H9 (cell line): ENCODE measurements around the gene ENTREP3. TPM values are rescaled to one million over a fixed set of nuclear protein-coding genes. Genes with fewer than 3 reads are reported as not detected.

ENCODE experiments used
- DNase-seq: peaks from one replicate; pipeline ENCODE4 v3.0.0-alpha.2; 2017
- H2AFZ ChIP-seq: one replicate; pipeline ENCODE4 v1.6.1; 2013; ENCODE audit warnings: mild to moderate bottlenecking, low read length, control low read depth, moderate library complexity
- H2AK5ac ChIP-seq: 2 replicates; pipeline ENCODE4 v1.6.1; 2013; ENCODE audit warnings: low read length, control low read depth, mixed read lengths; ENCODE audit not compliant: insufficient read length
- H2BK120ac ChIP-seq: one replicate; pipeline ENCODE4 v1.6.1; 2013; ENCODE audit warnings: low read depth, mild to moderate bottlenecking, low read length, control low read depth, inconsistent platforms; ENCODE audit not compliant: poor library complexity, severe bottlenecking
- H2BK12ac ChIP-seq: 2 replicates; pipeline ENCODE4 v1.6.1; 2013; ENCODE audit warnings: low read length, control low read depth, mixed read lengths, low read depth; ENCODE audit not compliant: insufficient read length
- H2BK15ac ChIP-seq: 2 replicates; pipeline ENCODE4 v1.6.1; 2013; ENCODE audit warnings: low read depth, low read length, control low read depth
- H2BK20ac ChIP-seq: one replicate; pipeline ENCODE4 v1.6.1; 2013; ENCODE audit warnings: low read depth, mild to moderate bottlenecking, low read length, control low read depth, inconsistent platforms; ENCODE audit not compliant: poor library complexity, severe bottlenecking
- H2BK5ac ChIP-seq: 2 replicates; pipeline ENCODE4 v1.6.1; 2013; ENCODE audit warnings: low read length, control low read depth, mixed read lengths; ENCODE audit not compliant: insufficient read length
- H3K14ac ChIP-seq: 2 replicates; pipeline ENCODE4 v1.6.1; 2013; ENCODE audit warnings: low read length, control low read depth; ENCODE audit not compliant: insufficient read depth
- H3K18ac ChIP-seq: 2 replicates; pipeline ENCODE4 v1.6.1; 2013; ENCODE audit warnings: low read depth, mild to moderate bottlenecking, mixed read lengths, low read length, control low read depth; ENCODE audit not compliant: insufficient read length
- H3K23ac ChIP-seq: 2 replicates; pipeline ENCODE4 v1.6.1; 2013; ENCODE audit warnings: low read length, control low read depth, mixed read lengths, low read depth; ENCODE audit not compliant: insufficient read length
- H3K23me2 ChIP-seq: 2 replicates; pipeline ENCODE4 v1.6.1; 2013; ENCODE audit warnings: low read depth, mild to moderate bottlenecking, mixed read lengths, low read length, control low read depth; ENCODE audit not compliant: insufficient read length, poor library complexity, severe bottlenecking
- H3K27ac ChIP-seq: 2 replicates; pipeline ENCODE4 v1.5.1; 2013; ENCODE audit warnings: low read length, control low read depth, mixed read lengths, low read depth; ENCODE audit not compliant: insufficient read length
- H3K27me3 ChIP-seq: 2 replicates; pipeline ENCODE4 v1.6.1; 2013; ENCODE audit warnings: low read length, control low read depth, inconsistent platforms; ENCODE audit not compliant: insufficient read depth
- H3K4ac ChIP-seq: 2 replicates; pipeline ENCODE4 v1.6.1; 2013; ENCODE audit warnings: low read depth, mild to moderate bottlenecking, control low read depth, inconsistent platforms, low read length, moderate library complexity
- H3K4me1 ChIP-seq: 2 replicates; pipeline ENCODE4 v1.6.1; 2013; ENCODE audit warnings: low read length, control low read depth, inconsistent platforms; ENCODE audit not compliant: insufficient read depth
- H3K4me2 ChIP-seq: 2 replicates; pipeline ENCODE4 v1.6.1; 2013; ENCODE audit warnings: low read length, control low read depth, mixed read lengths; ENCODE audit not compliant: insufficient read length, insufficient read depth
- H3K56ac ChIP-seq: 2 replicates; pipeline ENCODE4 v1.6.1; 2013; ENCODE audit warnings: low read depth, mild to moderate bottlenecking, mixed read lengths, low read length, control low read depth; ENCODE audit not compliant: insufficient read length
- H3K79me1 ChIP-seq: 2 replicates; pipeline ENCODE4 v1.6.1; 2013; ENCODE audit warnings: low read depth, mild to moderate bottlenecking, moderate library complexity, low read length, control low read depth, inconsistent platforms; ENCODE audit not compliant: insufficient read depth, poor library complexity, severe bottlenecking
- H3K79me2 ChIP-seq: 2 replicates; pipeline ENCODE4 v1.6.1; 2013; ENCODE audit warnings: low read length, control low read depth, inconsistent platforms; ENCODE audit not compliant: insufficient read depth
- H3K9ac ChIP-seq: 2 replicates; pipeline ENCODE4 v1.6.1; 2013; ENCODE audit warnings: low read length, control low read depth, mixed read lengths; ENCODE audit not compliant: insufficient read length; ENCODE audit errors: extremely low read depth
- H3K9me3 ChIP-seq: one replicate; pipeline ENCODE4 v1.6.1; 2013; ENCODE audit warnings: low read depth, low read length, inconsistent platforms; ENCODE audit not compliant: control insufficient read depth
- H3T11ph ChIP-seq: one replicate; pipeline ENCODE4 v1.6.1; 2013; ENCODE audit warnings: mild to moderate bottlenecking, low read length, control low read depth, inconsistent platforms
- H4K20me1 ChIP-seq: one replicate; pipeline ENCODE4 v1.6.1; 2013; ENCODE audit not compliant: control insufficient read depth, insufficient read length, insufficient read depth
- H4K5ac ChIP-seq: 2 replicates; pipeline ENCODE4 v1.6.1; 2013; ENCODE audit warnings: low read depth, mild to moderate bottlenecking, mixed read lengths, low read length, control low read depth; ENCODE audit not compliant: insufficient read length
- H4K8ac ChIP-seq: replicated peaks from 2 replicates; pipeline ENCODE4 v1.6.1; 2013; ENCODE audit warnings: low read length, control low read depth, mixed read lengths, low read depth; ENCODE audit not compliant: insufficient read length
- H4K91ac ChIP-seq: 2 replicates; pipeline ENCODE4 v1.6.1; 2013; ENCODE audit warnings: low read depth, mild to moderate bottlenecking, moderate library complexity, mixed read lengths, low read length, control low read depth; ENCODE audit not compliant: insufficient read length
- H3K27ac Mint-ChIP-seq, 3 experiments: 2 replicates in 2 of 3; 3 replicates in 1 of 3; pipeline ENCODE4 v1.8.0; 2020 to 2021; ENCODE audit warnings: mixed read lengths in 3 of 3, mild to moderate bottlenecking in 1 of 3, moderate library complexity in 1 of 3
- H3K27me3 Mint-ChIP-seq: 2 replicates; pipeline ENCODE4 v1.8.0; 2021; ENCODE audit warnings: low read depth, mild to moderate bottlenecking, moderate library complexity, mixed read lengths
- H3K36me3 Mint-ChIP-seq, 3 experiments: 2 replicates in 2 of 3; 3 replicates in 1 of 3; pipeline ENCODE4 v1.8.0; 2020 to 2021; ENCODE audit warnings: low read depth in 3 of 3, mixed read lengths in 3 of 3; ENCODE audit not compliant: insufficient read depth in 1 of 3
- H3K4me1 Mint-ChIP-seq, 2 experiments: 2 replicates each; pipeline ENCODE4 v1.8.0; 2020; ENCODE audit warnings: mixed read lengths in 2 of 2
- H3K4me3 Mint-ChIP-seq, 2 experiments: 2 replicates in 1 of 2; 3 replicates in 1 of 2; pipeline ENCODE4 v1.8.0; 2020 to 2021; ENCODE audit warnings: mild to moderate bottlenecking in 2 of 2, mixed read lengths in 2 of 2, moderate library complexity in 1 of 2
- H3K9me3 Mint-ChIP-seq, 2 experiments: 2 replicates in 1 of 2; 3 replicates in 1 of 2; pipeline ENCODE4 v1.8.0; 2020; ENCODE audit warnings: mild to moderate bottlenecking in 2 of 2, mixed read lengths in 2 of 2, moderate library complexity in 1 of 2
- WGBS: extraction: QIAGEN DNeasy Blood & Tissue Kit; methylation state at CpG from one replicate; pipeline ENCODE4 v1.1.7; 2013; ENCODE audit warnings: missing lambda C conversion rate, low lambda C conversion rate, mixed read lengths; ENCODE audit not compliant: insufficient read length; ENCODE audit errors: extremely low coverage; 5-methylcytosine and 5-hydroxymethylcytosine counted together
- total RNA-seq: library from RNA; stranded (reverse); gene quantifications from 2 replicates; pipeline ENCODE4 v1.2.1, GENCODE V29; 2021
- TF ChIP-seq, protein P1 (sequence below): fragments of 200-600 bp; sonication (generic); conservative IDR thresholded peaks from 3 replicates; pipeline ENCODE4 v1.8.0; 2021; ENCODE audit warnings: antibody characterized with exemption, mild to moderate bottlenecking

ENTREP3 gene
- total RNA-seq, 1 experiment from 2014 or later, result 41.0 TPM

GRCh38 chr1:155260276-155260675, 5.0 kb upstream of the ENTREP3 start:
- no peak overlapping the region for H3K23ac ChIP-seq
- no peaks in the 10 kb centered on the region for H3K9me3 ChIP-seq
- no peak overlapping the region for H3K27ac ChIP-seq
- no peak overlapping the region for H2BK20ac ChIP-seq
- H3K4me1 Mint-ChIP-seq, result peaks cover 24% of the 10 kb centered on the region in 2 experiments
- no peak overlapping the region for H3K4ac ChIP-seq
- no peak overlapping the region for H2BK120ac ChIP-seq
- H2BK5ac ChIP-seq, result no peak overlapping the region
- no peak overlapping the region for H2BK12ac ChIP-seq
- no peaks in the 10 kb centered on the region; a peak in 1 of 5 replicates for H3K9me3 Mint-ChIP-seq
- no peaks in the 10 kb centered on the region for H4K20me1 ChIP-seq
- H3K27me3 Mint-ChIP-seq, result peaks cover 2% of the 10 kb centered on the region; the same call in 1 of the 2 replicates
- no peak overlapping the region for H4K8ac ChIP-seq
- no CpG with 5 or more reads among the region's 5 CpGs for WGBS
- no peak overlapping the region for H3K4me2 ChIP-seq
- no peaks in the 10 kb centered on the region for H3K27me3 ChIP-seq
- 0 out of 2 replicates have a peak, but pooled peaks cover 3% of the 10 kb centered on the region for H3K4me1 ChIP-seq
- H3K27ac Mint-ChIP-seq, result no peak overlapping the region
- H2AFZ ChIP-seq, result no peak overlapping the region
- peaks cover 17% of the 10 kb centered on the region for H3K23me2 ChIP-seq
- no peak overlapping the region for H3T11ph ChIP-seq
- H3K14ac ChIP-seq, result no peak overlapping the region
- no peak overlapping the region for H3K9ac ChIP-seq
- H3K36me3 Mint-ChIP-seq, result peaks cover 24 to 66% (median 58%) of the 10 kb centered on the region in 3 experiments; a peak in 6 of 7 replicates
- H4K91ac ChIP-seq, result no peak overlapping the region
- H3K56ac ChIP-seq, result no peak overlapping the region
- TF ChIP-seq, protein P1, sequence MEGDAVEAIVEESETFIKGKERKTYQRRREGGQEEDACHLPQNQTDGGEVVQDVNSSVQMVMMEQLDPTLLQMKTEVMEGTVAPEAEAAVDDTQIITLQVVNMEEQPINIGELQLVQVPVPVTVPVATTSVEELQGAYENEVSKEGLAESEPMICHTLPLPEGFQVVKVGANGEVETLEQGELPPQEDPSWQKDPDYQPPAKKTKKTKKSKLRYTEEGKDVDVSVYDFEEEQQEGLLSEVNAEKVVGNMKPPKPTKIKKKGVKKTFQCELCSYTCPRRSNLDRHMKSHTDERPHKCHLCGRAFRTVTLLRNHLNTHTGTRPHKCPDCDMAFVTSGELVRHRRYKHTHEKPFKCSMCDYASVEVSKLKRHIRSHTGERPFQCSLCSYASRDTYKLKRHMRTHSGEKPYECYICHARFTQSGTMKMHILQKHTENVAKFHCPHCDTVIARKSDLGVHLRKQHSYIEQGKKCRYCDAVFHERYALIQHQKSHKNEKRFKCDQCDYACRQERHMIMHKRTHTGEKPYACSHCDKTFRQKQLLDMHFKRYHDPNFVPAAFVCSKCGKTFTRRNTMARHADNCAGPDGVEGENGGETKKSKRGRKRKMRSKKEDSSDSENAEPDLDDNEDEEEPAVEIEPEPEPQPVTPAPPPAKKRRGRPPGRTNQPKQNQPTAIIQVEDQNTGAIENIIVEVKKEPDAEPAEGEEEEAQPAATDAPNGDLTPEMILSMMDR, result no peak
- H4K5ac ChIP-seq, result no peak overlapping the region
- H3K18ac ChIP-seq, result no peak overlapping the region
- DNase-seq, result no peak
- H3K4me3 Mint-ChIP-seq, result peak overlapping the region in 1 of 2 experiments; percentile 45; a peak in 1 of 5 replicates
- no peak overlapping the region for H2AK5ac ChIP-seq
- no peak overlapping the region for H2BK15ac ChIP-seq
- H3K79me2 ChIP-seq, result no peaks in the 10 kb centered on the region
- no peaks in the 10 kb centered on the region for H3K79me1 ChIP-seq
